ENCODE data around the gene SAMD4A.
"Not testable (repeated sequence)": the region's sequence is repeated elsewhere in the genome, so short reads cannot be mapped to it uniquely, and the experiment has no call there.

The SAMD4A gene

DNA sequence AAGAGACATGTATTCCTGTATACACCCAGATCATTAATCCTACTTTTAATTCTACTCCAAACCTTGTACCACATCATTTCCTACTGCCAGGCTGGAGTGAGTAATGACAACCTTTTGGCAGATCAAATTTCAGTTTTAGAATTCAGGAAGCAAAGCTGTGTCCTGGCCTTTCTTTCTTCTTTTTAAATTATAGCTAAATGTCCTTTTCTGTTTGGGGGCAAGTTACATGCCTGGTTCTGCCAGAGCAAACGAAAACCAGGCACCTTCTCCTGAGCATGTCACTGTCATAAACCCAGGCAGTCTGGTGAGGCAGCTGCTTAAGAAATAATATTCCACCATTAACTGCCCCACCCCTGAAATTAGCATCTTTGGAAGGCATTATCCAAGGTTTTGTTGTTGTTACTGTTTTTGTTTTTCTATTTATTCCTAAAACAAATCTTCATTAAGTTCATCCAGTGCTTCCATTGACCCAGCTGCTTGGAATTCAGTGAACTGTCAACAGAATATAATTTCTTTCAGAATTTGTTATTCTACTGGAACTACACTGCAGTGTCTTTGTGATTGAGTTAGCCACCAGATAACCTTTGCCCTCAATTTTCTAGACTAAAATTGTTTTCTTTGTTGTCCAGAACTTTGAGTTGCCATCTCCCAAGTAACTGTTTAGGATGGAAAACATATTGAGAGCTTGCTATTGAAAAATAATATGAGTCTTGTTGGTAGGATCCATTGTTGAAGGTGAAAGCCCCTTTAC, 33.2 kb downstream of the SAMD4A start:
- FAIRE-seq, result peak; percentile 54

DNA sequence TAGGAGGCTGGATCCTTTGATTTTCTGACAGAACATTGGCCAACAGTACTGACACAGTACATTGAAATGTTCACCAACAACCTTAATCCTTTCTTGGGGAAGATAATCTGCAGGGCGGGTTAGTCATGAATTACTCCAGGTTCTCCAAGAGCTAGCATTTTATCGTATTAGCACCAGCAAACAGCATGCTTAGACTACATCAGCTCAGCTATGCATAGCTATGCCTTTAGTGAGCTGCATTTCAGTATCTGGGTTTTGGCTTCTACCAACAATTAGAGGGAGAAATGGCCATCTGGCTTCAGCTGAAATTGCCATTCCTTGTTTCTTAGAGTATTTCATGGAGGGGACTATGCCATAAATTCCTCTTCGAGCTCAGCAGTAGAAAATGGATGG, 33.8 kb downstream of the SAMD4A start:
- no peak for FAIRE-seq

DNA sequence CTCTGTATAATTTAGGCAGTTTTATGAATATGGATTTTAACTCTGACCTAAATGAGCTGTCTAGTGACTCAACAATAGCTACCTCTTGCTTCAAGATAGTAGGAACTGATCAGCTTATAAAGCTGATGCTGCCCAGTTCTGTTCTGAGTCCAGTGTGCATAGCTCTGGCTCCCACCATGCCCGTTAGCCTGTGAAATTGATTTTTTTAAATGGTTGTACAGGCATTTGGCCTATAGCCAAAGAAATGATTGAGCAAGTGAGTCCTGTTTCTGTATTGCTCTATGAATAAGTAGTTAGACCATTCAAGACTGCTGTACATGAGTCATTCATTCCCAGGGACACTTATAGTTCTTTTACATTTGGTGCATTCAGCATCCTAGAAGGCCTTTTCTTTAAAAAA, 36.4 kb downstream of the SAMD4A start:
- no peak for FAIRE-seq

DNA sequence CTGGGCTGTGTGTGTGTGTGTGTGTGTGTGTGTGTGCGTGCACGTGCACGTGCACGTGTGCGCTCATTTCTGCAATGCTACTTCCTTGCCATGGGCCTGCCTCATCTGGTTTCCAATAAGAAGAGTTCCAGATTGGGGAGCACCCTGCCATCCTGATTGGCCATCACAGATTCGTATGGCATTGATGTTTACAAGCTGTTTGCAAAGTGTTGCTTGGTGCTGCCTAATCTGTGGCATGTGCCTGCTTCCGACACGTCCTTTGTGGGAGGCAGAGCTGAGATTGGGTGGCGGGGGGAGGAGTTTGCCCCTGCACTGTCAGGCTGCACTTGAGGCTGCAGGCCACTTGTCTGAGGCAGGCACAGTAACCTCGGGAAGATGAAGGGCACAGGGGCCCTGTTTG, 39.2 kb downstream of the SAMD4A start:
- FAIRE-seq, result no peak

DNA sequence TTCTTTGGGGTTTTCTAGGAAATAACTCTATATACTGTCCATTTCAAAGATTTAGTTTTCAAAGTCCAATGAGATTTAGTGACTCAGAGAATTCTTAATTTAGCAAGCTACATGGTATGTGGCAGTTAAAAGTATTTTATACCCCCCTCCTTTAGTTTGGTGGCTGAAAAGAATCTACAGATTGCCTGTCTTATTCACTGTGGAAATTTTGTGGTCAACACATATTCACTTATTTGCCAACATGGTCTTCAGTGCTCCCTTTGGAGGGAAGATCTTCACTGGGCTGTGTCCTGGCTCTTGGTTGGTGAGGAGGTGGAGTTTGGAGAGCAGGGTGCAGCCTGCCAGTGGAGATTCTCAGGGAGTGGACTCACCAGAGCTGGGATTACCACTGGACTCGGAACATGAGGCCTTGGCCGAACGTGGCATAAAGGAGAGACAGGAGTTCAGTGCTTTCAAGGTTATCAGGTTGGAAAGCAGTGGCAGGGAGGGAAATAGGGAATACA, 39.8 kb downstream of the SAMD4A start:
- FAIRE-seq, result no peak

DNA sequence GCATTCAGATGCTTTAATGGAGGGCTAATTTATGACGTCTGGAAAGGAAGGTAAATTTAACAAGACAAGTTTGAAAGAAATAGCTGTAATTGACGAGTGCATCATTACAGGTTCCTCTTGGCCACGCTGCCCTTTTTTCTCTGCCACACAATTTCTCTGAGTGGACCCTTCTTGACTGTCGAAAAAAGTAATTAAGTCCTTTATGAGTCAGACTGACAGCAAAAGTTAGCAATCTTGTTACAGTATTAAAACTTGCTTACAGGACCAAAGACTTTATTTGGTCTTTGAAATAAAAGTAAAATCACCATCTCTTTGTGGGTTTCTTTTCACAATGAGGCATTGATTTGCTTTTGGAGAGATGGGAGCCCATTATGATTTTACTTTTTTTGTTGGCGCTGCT, 42.6 kb downstream of the SAMD4A start:
- FAIRE-seq, result no peak

DNA sequence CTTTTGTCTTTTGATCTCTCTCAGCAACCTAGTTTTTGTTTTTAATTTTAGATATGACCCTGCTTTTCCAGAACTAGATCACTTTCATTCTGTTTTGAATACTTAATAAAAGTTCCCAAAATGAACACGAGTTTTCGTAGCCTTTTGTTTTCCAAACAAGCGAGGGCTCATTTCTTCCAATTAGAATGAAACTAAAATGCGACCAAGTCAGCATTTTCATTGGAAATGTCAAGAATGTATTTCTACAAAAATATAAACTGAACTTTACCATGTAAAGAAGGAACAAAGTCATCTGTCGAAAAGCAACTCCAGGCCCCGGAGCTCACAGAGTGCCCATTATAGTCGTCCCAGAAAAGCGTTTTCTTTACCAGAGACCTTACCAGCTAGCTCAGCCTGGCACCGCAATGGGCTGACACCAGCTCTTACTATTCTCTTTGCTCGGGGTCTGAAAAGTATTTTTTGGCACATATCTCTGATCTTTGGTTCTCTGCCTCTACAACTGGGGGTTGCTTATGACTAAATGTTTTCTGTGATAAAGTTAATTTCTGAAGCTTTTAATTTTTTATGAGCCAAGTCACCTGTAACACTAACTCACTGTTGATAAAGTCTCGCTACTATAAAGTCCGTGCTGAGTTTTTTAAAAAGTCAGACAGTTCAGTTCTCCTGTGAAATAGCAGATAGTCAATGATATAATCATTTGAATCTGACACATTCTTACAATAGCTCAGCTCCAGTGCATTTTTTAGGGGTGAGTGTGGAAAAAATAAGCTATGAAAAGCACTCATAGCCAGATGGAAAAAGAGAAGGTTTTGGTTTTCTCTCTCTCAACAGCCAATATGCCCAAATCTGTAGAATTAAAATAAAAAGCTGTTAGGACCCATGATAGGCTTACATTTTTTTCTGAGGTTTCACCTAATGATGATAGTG, 43.4 kb downstream of the SAMD4A start:
- FAIRE-seq, result peak; percentile 53

DNA sequence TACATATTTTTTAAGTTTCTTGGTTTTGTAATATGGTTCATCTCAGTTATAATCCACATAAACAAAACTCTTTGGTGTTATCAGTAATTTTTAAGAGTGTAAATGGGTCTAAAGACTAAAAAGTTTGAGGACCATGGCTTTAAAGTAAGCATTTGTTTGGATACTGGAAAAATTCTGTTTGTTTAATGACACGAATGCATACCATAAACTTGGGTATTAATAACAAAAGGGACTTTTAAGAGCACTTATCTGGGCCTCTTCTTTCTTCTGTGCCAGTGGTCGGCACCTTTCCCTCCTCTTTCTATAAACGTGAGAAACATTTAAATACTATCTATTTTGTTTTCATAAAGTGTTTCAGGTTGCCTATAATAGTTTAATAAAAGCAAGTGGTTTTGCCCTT, 47.4 kb downstream of the SAMD4A start:
- FAIRE-seq, result no peak

DNA sequence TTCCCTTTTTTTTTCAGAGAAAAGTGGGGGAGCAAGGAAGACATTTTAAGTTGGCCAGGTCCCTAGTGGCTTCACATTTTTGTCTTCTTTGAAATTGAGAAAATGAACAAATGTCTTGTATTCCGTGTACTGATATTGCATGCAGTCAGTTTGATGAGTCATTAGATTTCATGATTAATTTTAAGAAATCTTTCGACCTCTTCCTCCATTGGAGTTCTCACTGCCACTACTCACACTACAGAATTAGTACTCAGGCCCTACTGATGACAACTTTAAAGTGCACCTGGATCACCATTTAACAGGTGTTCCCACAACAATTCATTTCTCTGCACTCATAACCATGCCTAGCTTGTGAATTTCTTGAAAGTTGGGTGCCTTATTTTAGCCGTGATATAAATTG, 50.5 kb downstream of the SAMD4A start:
- FAIRE-seq, result no peak

DNA sequence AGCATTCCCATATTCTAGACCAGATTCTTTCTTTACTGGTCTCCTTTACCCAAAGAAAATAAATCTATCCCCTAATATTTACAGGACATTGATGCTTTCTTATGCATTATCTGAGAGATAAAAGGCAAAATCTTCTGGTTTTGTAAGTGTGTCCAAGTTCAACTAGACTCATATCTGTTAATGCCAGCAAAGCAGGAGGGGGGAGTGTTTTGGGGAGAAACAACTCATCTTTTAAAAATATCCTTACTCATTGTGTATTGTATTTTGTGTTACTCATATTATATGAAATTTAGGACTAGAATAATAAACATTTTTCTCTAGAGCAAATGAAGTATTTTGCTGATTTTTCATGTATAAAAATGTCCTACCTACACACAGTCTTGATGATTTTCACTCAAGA, 54.8 kb downstream of the SAMD4A start:
- no peak for FAIRE-seq

DNA sequence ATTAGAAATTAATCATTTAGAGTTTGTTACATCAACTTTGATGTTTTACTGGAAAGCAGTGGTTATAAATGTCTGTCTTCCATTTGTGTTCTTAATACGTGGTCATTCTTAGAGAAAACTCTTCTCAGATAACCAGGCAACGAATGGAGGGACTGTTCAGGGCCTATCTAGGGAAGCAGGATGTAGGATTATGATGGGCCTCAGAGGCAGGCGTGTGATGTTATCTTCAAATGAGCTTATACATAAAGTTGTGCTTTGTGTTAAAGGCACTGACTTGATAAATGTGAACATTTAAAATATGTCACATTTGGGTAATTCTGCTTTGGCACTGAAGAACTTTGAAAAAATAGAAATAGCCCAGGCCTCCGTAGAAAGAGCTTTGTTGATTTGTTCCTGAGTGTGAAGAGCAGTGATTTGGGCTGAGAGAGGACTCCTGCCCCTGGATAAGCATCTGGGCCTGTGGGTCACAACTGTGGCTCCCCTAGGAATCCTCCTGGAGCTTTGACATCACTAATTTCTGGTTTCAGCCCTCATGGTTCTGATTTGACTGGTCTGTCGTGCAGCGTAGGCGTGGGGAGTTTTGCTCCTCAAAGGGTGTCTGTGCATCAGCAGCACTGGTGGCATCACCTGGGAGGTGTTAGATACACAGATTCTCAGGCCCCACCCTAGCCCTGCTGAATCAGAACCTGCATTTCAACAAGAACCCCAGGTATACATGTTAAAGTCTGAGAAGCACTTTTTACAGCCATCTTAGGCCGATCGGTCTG, 55.4 kb downstream of the SAMD4A start:
- no peak for FAIRE-seq

DNA sequence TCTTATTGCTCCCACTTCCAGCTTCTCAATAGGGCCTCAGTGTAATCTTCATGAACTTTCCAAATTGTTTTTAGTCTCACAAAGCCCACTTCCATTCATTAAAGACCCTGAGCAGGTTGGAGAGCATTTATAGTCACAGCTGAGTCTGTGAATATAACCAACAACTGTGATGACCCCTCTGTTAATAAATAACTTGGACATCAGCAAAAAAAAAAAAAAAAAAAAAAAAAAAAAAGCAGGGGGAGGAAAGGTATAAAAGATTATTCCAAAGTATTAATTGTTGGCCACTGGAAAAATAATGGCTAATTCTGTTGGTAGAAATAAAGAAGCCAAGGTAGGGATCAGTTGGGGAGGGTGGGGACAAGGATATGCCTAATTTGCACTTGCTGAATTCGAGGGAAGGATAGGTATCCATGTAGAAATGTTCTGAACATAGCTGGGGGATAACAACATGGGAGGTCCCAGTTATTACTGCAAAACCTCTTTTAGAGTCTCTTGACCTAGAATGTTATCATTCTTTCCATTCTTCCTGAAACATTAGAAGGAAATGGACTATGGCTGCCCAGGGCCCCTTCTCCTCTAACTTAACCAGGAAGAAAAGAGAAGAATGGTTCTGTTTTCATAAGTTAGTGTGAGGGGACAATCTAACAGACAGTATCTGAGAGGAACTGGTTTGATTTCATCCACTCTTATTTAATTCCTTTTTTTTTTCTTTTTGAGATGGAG, 56.5 kb downstream of the SAMD4A start:
- no peak for FAIRE-seq

DNA sequence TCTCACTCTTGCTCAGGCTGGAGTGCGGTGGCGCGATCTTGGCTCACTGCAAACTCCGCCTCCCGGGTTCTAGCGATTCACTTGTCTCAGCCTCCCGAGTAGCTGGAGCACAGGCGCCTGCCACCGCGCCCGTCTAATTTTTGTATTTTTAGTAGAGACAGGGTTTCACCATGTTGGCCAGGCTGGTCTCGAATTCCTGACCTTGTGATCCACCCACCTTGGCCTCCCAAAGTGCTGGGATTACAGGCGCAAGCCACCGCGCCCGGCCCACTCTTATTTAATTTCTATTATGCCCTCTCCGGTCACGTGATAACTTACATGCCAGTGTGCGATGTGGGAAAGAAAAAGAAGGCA, 57.1 kb downstream of the SAMD4A start:
- not testable (repeated sequence) for FAIRE-seq

DNA sequence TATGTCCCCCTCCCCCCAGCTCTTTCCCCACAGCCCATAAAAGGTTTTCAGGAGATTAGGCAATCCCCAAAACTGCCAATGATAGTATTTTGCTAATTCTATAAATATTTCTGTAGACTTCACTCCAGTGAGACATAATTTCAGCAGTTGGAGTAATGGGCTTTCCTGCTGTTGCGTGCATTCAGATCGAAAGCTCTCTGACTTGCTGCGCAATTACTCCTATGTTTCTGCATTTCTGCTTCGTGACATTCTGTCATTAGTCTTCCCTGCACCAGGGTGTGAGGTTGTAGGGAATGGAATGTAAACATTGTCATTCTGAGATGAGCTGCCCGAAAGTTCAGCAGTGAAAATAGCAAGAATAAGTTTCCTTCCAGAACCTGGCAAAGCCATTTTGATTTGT, 58.2 kb downstream of the SAMD4A start:
- no peak for FAIRE-seq

DNA sequence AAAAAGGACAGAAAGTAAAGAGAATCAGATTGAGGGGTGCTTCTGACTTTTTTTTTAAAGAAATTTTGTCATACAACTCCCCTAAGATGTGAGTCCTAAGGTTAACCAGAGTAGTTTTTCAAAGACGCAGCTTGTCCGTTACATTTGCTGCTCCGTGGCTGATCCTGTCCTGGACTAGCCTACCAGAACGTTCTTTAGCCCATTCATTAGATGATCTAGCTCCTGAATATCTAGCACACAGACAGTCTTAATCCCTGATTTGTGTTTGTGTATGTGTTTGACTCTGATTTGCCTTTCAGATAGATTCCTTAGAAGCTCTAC, 60.3 kb downstream of the SAMD4A start:
- no peak for FAIRE-seq

DNA sequence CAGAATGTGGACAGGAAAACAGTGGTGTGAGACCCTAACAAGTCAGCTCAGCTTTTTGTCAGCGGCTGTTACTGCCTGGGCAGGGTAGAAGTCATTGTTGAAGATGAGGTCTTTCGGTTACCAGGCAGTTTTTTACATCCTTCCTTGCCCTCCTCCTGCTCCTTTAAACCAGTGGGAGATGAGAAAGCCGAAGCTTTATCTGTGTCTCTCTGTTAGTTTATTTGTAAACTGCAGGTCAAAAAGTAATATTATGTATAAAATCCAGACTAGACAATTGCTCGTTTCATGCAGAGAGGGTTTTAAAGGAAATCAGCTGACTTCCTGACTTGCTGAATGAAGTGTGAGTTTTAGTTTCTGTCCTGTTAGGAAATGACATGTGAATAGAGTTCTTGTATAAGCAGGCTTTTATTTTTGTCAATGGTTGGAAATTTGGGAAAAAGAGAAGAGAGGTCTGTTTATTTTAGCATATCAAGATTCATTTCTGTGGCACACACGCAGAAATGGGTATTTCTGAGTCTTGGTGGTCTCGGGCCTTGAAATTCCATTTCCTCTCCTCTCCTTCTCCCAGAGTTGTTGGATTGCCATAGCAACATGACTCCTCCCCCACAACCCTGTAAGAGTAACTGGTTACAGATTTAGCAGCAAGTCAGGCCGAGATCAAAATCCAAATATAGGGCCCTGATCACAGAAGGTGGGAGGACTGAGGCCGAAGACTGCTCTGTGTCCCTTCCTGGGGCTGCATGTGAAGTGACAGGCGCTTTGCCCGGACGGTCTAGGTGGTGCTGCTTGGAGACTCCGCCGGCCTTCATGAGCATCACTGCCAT, 60.8 kb downstream of the SAMD4A start:
- no peak for FAIRE-seq

DNA sequence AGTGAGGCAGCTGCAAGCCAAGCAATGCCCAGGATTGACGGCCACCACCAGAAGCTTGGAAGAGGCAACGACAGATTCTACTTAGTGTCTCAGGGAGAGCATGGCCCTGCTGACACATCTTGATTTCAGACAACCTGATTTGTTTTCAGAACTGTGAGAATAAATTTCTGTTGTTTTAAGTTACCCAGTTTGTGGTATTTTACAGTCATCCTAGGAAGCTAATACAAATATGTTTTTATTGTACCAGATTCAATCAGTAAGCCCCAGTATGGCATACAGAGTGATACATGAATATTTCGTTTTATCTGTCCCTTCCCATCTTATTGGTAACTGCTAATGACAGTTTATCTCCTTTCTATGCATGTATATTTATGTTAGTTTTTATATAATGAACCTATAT, 62.3 kb downstream of the SAMD4A start:
- no peak for FAIRE-seq

DNA sequence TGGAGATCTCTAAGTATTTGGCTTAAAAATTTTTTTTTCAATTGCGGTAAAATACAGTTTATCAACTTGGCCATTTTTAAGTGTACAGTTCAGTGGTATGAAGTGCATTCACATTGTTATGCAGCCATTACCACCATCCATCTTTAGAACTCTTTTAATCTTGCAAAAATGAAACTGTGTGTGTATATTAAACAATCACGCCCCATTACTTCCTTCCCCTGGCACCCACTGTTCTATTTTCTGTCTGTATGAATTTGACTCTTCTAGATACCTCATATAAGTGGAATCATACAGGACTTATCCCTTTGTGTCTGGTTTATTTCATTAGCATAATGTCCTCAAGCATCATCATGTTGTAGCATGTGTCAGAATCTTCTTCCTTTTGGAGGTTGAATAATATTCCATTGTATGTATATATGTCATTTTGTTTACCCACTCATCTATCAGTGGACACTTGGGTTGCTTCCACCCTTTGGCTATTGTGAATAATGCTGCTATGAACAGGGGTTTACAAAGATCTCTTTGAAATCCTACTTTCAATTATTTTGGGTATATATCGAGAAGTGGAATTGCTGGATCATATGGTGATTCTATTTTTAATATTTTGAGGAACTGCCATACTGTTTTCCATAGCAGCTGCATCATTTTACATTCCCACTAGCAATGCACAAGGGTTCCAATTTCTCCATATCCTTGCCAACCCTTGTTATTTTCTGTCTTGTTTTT, 62.9 kb downstream of the SAMD4A start:
- FAIRE-seq, result no peak

DNA sequence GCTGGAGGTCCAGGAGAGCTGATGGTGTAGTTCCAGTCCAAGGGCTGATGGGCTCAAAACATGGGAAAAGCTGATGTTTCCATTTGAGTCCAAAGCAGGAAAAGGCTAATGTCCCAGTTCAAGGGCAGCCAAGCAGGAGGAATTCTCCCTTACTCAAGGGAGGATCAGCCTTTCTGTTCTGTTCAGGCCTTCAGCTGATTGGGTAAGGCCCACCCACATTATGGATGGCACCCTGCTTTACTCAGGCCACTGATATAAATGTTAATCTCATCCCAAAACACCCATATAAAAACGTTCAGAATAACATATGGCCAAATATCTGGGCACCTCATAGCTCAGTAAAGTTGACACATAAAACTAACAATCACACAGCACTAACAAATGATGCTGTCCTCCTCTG, 64.1 kb downstream of the SAMD4A start:
- FAIRE-seq, result no peak

DNA sequence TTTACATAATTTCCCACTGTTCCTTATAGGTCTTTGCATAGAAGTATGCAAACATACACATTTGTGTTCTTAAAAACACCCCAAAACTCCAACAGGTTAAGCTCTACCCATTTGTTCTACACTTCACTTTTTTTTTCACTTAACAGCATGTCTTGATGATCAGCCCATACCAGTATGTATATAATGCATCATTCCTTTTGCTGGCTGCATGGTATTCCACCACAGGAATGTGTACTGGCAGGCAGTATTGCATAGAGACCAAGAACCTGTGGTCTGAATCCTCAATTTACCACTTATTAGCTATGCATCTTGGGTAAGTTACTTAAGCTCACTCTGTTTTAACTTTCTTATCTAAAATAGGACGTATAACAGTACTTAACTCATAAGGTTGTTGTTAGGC, 65.5 kb downstream of the SAMD4A start:
- no peak for FAIRE-seq

DNA sequence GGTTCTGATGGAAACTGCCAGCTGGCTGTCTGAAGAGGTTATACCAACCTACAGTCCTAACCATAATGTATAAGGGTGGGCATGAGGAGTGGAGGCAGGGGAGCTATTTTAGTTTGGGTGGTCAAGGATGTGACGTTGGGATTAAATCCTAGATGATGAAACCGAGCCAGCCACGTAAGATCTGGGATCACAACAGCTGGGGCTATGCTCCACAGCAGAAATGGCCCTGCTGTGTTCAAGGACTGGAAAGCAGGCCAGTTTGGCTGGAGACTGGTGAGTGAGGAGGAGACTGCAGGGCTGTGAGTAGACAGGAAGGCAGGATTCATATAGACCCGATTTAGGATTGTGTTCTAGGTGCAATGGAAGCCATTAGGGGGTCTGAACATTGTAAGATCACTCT, 66.1 kb downstream of the SAMD4A start:
- FAIRE-seq, result no peak
